SK-N-SH treated with all-trans-retinoic acid at 6 μM for 48 hours (cell line): ENCODE measurements around the gene TMEM212.

Experiments
- CSDC2 ChIP-seq: fragments of 250-450 bp; sonication (Bioruptor Pico); IDR thresholded peaks from 2 replicates; pipeline ENCODE4 v1.5.0; 2020; ENCODE audit warnings: mild to moderate bottlenecking, moderate library complexity
- ZFP3 ChIP-seq: fragments of 250-450 bp; sonication (Bioruptor Pico); IDR thresholded peaks from 2 replicates; pipeline ENCODE4 v1.5.0; 2020; ENCODE audit warnings: mild to moderate bottlenecking, moderate library complexity
- ZNF8 ChIP-seq: fragments of 450-650 bp; formaldehyde crosslinking; IDR thresholded peaks from 2 replicates; pipeline ENCODE4 v1.5.0; 2020; ENCODE audit warnings: mild to moderate bottlenecking, moderate library complexity
- TF ChIP-seq, protein P1 (sequence below): fragments of 250-450 bp; sonication (Bioruptor Pico); IDR thresholded peaks from 2 replicates; pipeline ENCODE4 v1.5.0; 2020; ENCODE audit warnings: mild to moderate bottlenecking, moderate library complexity
- TF ChIP-seq, protein P2 (sequence below): fragments of 250-450 bp; sonication (Bioruptor Pico); IDR thresholded peaks from 2 replicates; pipeline ENCODE4 v1.8.0; 2020; ENCODE audit warnings: mild to moderate bottlenecking, moderate library complexity, borderline replicate concordance
- TF ChIP-seq, protein P3 (sequence below): fragments of 250-450 bp; sonication (Bioruptor Pico); IDR thresholded peaks from 2 replicates; pipeline ENCODE4 v1.5.1; 2020; ENCODE audit warnings: low read depth, mild to moderate bottlenecking, moderate library complexity

DNA sequence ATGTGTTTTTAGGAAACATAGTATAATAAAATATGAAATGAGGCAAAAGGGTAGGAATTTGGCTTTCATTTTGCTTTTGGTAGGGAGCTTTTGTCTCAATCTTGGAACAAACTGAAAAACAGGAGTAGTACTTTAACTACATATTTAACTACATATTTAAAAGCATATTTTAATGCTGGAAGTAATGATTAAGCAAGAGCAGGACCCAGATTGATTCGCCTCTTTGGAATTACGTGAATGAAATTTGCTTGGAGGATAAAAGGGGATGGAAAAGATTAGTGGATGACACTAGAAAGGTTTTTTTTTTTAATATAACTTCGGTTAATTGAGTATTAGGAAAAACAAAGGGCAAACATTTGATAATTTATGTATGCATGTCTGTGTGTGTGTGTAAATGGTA lies 11.2 kb upstream of the TMEM212 start:
- TF ChIP-seq CSDC2: no peak
- TF ChIP-seq, protein P1, sequence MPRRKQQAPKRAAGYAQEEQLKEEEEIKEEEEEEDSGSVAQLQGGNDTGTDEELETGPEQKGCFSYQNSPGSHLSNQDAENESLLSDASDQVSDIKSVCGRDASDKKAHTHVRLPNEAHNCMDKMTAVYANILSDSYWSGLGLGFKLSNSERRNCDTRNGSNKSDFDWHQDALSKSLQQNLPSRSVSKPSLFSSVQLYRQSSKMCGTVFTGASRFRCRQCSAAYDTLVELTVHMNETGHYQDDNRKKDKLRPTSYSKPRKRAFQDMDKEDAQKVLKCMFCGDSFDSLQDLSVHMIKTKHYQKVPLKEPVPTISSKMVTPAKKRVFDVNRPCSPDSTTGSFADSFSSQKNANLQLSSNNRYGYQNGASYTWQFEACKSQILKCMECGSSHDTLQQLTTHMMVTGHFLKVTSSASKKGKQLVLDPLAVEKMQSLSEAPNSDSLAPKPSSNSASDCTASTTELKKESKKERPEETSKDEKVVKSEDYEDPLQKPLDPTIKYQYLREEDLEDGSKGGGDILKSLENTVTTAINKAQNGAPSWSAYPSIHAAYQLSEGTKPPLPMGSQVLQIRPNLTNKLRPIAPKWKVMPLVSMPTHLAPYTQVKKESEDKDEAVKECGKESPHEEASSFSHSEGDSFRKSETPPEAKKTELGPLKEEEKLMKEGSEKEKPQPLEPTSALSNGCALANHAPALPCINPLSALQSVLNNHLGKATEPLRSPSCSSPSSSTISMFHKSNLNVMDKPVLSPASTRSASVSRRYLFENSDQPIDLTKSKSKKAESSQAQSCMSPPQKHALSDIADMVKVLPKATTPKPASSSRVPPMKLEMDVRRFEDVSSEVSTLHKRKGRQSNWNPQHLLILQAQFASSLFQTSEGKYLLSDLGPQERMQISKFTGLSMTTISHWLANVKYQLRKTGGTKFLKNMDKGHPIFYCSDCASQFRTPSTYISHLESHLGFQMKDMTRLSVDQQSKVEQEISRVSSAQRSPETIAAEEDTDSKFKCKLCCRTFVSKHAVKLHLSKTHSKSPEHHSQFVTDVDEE (CRISPR knock-in tag): no peak
- TF ChIP-seq, protein P2, sequence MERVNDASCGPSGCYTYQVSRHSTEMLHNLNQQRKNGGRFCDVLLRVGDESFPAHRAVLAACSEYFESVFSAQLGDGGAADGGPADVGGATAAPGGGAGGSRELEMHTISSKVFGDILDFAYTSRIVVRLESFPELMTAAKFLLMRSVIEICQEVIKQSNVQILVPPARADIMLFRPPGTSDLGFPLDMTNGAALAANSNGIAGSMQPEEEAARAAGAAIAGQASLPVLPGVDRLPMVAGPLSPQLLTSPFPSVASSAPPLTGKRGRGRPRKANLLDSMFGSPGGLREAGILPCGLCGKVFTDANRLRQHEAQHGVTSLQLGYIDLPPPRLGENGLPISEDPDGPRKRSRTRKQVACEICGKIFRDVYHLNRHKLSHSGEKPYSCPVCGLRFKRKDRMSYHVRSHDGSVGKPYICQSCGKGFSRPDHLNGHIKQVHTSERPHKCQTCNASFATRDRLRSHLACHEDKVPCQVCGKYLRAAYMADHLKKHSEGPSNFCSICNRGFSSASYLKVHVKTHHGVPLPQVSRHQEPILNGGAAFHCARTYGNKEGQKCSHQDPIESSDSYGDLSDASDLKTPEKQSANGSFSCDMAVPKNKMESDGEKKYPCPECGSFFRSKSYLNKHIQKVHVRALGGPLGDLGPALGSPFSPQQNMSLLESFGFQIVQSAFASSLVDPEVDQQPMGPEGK (CRISPR knock-in tag): no peak
- TF ChIP-seq ZFP3 (CRISPR knock-in tag): no peak
- TF ChIP-seq, protein P3, sequence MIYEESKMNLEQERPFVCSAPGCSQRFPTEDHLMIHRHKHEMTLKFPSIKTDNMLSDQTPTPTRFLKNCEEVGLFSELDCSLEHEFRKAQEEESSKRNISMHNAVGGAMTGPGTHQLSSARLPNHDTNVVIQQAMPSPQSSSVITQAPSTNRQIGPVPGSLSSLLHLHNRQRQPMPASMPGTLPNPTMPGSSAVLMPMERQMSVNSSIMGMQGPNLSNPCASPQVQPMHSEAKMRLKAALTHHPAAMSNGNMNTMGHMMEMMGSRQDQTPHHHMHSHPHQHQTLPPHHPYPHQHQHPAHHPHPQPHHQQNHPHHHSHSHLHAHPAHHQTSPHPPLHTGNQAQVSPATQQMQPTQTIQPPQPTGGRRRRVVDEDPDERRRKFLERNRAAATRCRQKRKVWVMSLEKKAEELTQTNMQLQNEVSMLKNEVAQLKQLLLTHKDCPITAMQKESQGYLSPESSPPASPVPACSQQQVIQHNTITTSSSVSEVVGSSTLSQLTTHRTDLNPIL (CRISPR knock-in tag): no peak
- TF ChIP-seq ZNF8 (CRISPR knock-in tag): no peak
